HPDE6-E6E7 (cell line): ENCODE measurements around the gene DTYMK.

ENCODE experiments used
- DNase-seq: peaks from one replicate; pipeline ENCODE4 v3.0.0; 2011; ENCODE audit warnings: missing footprints; ENCODE audit errors: extremely low spot score

The DTYMK gene

GRCh38 chr2:241706537-241706936, 19.9 kb upstream of the DTYMK start:
- no peak for DNase-seq

- no peak for DNase-seq
These were observed 16.5 kb upstream of the DTYMK start for GRCh38 chr2:241703032-241703604.

GRCh38 chr2:241702155-241703031, 15.8 kb upstream of the DTYMK start:
- peak; percentile 89 for DNase-seq

GRCh38 chr2:241701399-241702154, 15.0 kb upstream of the DTYMK start, which contains the start of gene ING5:
Gene ING5, plus strand, starts transcription at chr2:241702039. Its CDS starts 27 bp downstream, at chr2:241702066.
- peak; percentile 85 for DNase-seq

GRCh38 chr2:241701149-241701398, 14.5 kb upstream of the DTYMK start:
- no peak for DNase-seq

GRCh38 chr2:241695651-241696050, 9.0 kb upstream of the DTYMK start:
- DNase-seq: no peak

- no peak for DNase-seq
These were observed 5.8 kb upstream of the DTYMK start for GRCh38 chr2:241692448-241692847.

GRCh38 chr2:241690202-241690717, 3.6 kb upstream of the DTYMK start:
- DNase-seq: no peak

- no peak for DNase-seq
These were observed 2.7 kb upstream of the DTYMK start for GRCh38 chr2:241689306-241689705.

GRCh38 chr2:241686324-241686649, 328 bp downstream of the DTYMK start:
- no peak for DNase-seq

GRCh38 chr2:241680827-241681599, 5.6 kb downstream of the DTYMK start:
- DNase-seq: no peak

GRCh38 chr2:241680044-241680443, 6.6 kb downstream of the DTYMK start:
- no peak for DNase-seq

- no peak for DNase-seq
These were observed 7.7 kb downstream of the DTYMK start for GRCh38 chr2:241678784-241679540.

GRCh38 chr2:241678307-241678706, 8.3 kb downstream of the DTYMK start:
- no peak for DNase-seq

GRCh38 chr2:241677392-241677791, 9.2 kb downstream of the DTYMK start:
- no peak for DNase-seq

- DNase-seq: no peak
These were observed 9.9 kb downstream of the DTYMK start for GRCh38 chr2:241676665-241677064.

- no peak for DNase-seq
These were observed 10.7 kb downstream of the DTYMK start for GRCh38 chr2:241675885-241676284.

- no peak for DNase-seq
These were observed 12.6 kb downstream of the DTYMK start for GRCh38 chr2:241673797-241674725.

GRCh38 chr2:241673189-241673663, 13.4 kb downstream of the DTYMK start:
- DNase-seq: no peak
